Endothelial cell of umbilical vein (primary cell): ENCODE results near the gene DNASE2. TPM values are rescaled to one million over a fixed set of nuclear protein-coding genes. Genes with fewer than 3 reads are reported as not detected.
A peak's percentile ranks its signal among the peaks of the same experiment; 100 is the strongest.
"Not testable (repeated sequence)": the region's sequence is repeated elsewhere in the genome, so short reads cannot be mapped to it uniquely, and the experiment has no call there.

Source experiments
- BruUV-seq: library from RNA; stranded (reverse); fragments of 400-500 nt; replicated peaks from 2 replicates; lab custom pipeline; 2021; lab: Mats Ljungman, UMichigan
- CTCF ChIA-PET: fragments of 300-600, 350-600 bp; sonication (Branson Sonifier 250); formaldehyde crosslinking; loops from one replicate; lab custom pipeline; 2021; ENCODE audit warnings: antibody characterized with exemption, inconsistent platforms; lab: Charles Lee
- POLR2A ChIA-PET: fragments of 300-600, 350-600 bp; sonication (Branson Sonifier 250); formaldehyde crosslinking; loops from one replicate; lab custom pipeline; 2021; ENCODE audit warnings: antibody characterized with exemption, inconsistent platforms; lab: Charles Lee
- DNase-seq: peaks from one replicate; pipeline ENCODE4 v3.0.0-alpha.2; 2011; ENCODE audit warnings: low read depth, low spot score
- FAIRE-seq: peaks from 2 replicates; lab custom pipeline; 2011; peaks lifted over from hg19 to GRCh38; lab: Jason Lieb, UNC
- H2AFZ ChIP-seq: 2 replicates; pipeline ENCODE4 v1.6.0; 2012; ENCODE audit warnings: low read depth, low read length, control low read depth, inconsistent platforms
- H3K27ac ChIP-seq: 2 replicates; pipeline ENCODE4 v1.5.1; 2011; ENCODE audit warnings: low read depth, mild to moderate bottlenecking, control low read depth, low read length, moderate library complexity; ENCODE audit not compliant: insufficient read depth
- H3K27me3 ChIP-seq, 2 experiments: 2 replicates each; pipeline versions ENCODE4 v1.6.0 to v1.6.1; 2011; ENCODE audit warnings: low read length in 2 of 2, mixed read lengths in 1 of 2; ENCODE audit not compliant: control insufficient read depth in 2 of 2, insufficient read depth in 2 of 2
- H3K36me3 ChIP-seq, 2 experiments: 2 replicates in 1 of 2; 3 replicates in 1 of 2; pipeline ENCODE4 v1.5.1; 2011; ENCODE audit warnings: low read length in 2 of 2, mild to moderate bottlenecking in 1 of 2, moderate library complexity in 1 of 2; ENCODE audit not compliant: control insufficient read depth in 2 of 2, insufficient read depth in 2 of 2; ENCODE audit errors: extremely low read depth in 1 of 2
- H3K4me1 ChIP-seq: 3 replicates; pipeline ENCODE4 v1.5.1; 2011; ENCODE audit warnings: mild to moderate bottlenecking, low read length; ENCODE audit not compliant: control insufficient read depth, insufficient read depth; ENCODE audit errors: extremely low read depth
- H3K4me2 ChIP-seq: 2 replicates; pipeline ENCODE4 v1.6.1; 2011; ENCODE audit warnings: low read length, control low read depth, mixed read lengths; ENCODE audit not compliant: insufficient read depth
- H3K4me3 ChIP-seq, 3 experiments: fragments of 200-600 bp in 1 of 3; sonication (generic), shearing (Covaris generic) in 1 of 3; replicated peaks in 1 of 3; 2 replicates each; pipeline ENCODE4 v1.5.1; 2011 to 2016; ENCODE audit warnings: control low read depth in 3 of 3, low read length in 3 of 3, mild to moderate bottlenecking in 2 of 3, inconsistent platforms in 1 of 3, low read depth in 1 of 3, moderate library complexity in 1 of 3; ENCODE audit not compliant: insufficient read depth in 1 of 3
- H3K79me2 ChIP-seq: 2 replicates; pipeline ENCODE4 v1.6.0; 2012; ENCODE audit warnings: low read length, inconsistent platforms; ENCODE audit not compliant: control insufficient read depth, insufficient read depth
- H3K9ac ChIP-seq: replicated peaks from 2 replicates; pipeline ENCODE3; 2011; ENCODE audit warnings: low read length, control low read depth; ENCODE audit not compliant: insufficient read depth; ENCODE audit errors: extremely low read depth
- H3K9me1 ChIP-seq: replicated peaks from 3 replicates; pipeline ENCODE4 v1.6.0; 2011; ENCODE audit warnings: mild to moderate bottlenecking, low read length; ENCODE audit not compliant: control insufficient read depth, insufficient read depth; ENCODE audit errors: extremely low read depth
- H3K9me3 ChIP-seq: replicated peaks from 2 replicates; pipeline ENCODE4 v1.5.1; 2012; ENCODE audit warnings: low read length, inconsistent platforms; ENCODE audit not compliant: control insufficient read depth, insufficient read depth
- H4K20me1 ChIP-seq: replicated peaks from 2 replicates; pipeline ENCODE3; 2011; ENCODE audit warnings: mild to moderate bottlenecking, low read length; ENCODE audit not compliant: control insufficient read depth, insufficient read depth; ENCODE audit errors: extremely low read depth
- CTCF ChIP-seq, 2 donors: IDR thresholded peaks; 1 replicate in 1 of 2; 2 replicates in 1 of 2; pipeline ENCODE4 v1.5.1; 2011; ENCODE audit warnings: low read length in 2 of 2, mild to moderate bottlenecking in 2 of 2, moderate library complexity in 2 of 2, control low read depth in 1 of 2, inconsistent platforms in 1 of 2, low read depth in 1 of 2; ENCODE audit not compliant: insufficient read depth in 1 of 2; ENCODE audit errors: extremely low read depth in 1 of 2
- dilution Hi-C: fragments of 300-500 bp; cut with MboI; formaldehyde crosslinking; loops from one replicate; pipeline ENCODE4 v1.15.0; 2019; ENCODE audit warnings: low sequenced_read_pairs; ENCODE audit not compliant: extremely low pct_ligation_motif_present
- intact Hi-C: fragments of 100-400 bp; cut with micrococcal nuclease; formaldehyde crosslinking; loops from one replicate; pipeline ENCODE4 v1.10.0; 2022
- polyA plus RNA-seq, 4 experiments: library from polyadenylated mRNA; depleted of rRNA in 3 of 4; stranded (reverse) in 3 of 4; unstranded in 1 of 4; fragments of >200 nt; gene quantifications; 2 replicates each; pipeline versions ENCODE4 v1.2.1 to v1.2.3, GENCODE V29; 2011 to 2012; ENCODE audit warnings: missing spikeins in 1 of 4
- total RNA-seq: library from RNA; stranded (reverse); gene quantifications from 2 replicates; pipeline ENCODE4 v1.2.3, GENCODE V29; 2021
- TF ChIP-seq, protein P1 (sequence below): IDR thresholded peaks from 2 replicates; pipeline ENCODE4 v1.6.1; 2011; ENCODE audit not compliant: insufficient read depth, insufficient read length

DNASE2 gene
- total and polyA plus RNA-seq, 2 donors (not counting 3 experiments of a cell fraction or from before 2014, with no cell fraction given): 31.3 to 51.9 TPM

DNA sequence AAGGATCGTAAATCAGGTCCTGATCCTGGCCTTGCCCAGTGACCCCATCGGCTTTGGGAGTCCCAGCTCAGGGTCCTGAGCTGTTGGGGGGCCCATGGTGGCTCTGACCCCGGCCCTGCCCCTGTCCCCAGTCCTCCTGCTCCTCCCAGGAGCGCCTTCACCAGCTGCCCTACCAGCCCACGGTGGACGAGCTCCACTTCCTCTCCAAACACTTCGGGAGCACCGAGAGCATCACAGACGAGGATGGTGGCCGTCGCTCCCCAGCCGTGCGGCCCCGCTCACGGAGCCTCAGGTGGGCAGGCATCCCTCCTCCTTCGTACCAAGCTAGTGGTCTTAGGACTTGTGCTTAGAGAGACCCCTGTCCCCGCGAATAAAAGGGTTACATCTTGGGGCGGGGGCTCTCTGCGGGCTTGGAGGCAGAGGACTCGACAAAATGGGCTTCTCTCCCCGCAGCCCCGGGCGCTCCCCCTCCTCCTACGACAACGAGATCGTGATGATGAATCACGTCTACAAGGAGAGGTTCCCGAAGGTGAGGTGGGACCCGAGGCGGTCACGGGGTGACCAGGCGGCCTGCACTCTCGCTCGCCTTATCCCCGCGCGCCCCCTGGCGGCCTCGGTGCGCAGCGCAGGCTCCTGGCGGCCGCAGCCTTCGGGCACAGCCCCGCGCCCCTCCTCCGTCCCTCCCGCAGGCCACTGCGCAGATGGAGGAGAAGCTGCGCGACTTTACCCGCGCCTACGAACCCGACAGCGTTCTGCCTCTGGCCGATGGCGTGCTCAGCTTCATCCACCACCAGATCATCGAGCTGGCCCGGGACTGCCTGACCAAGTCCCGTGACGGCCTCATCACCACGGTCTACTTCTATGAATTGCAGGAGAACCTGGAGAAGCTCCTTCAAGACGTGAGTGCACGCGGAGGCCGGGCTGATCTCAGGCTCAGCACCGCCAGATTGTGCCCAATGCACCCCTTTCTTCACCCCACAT lies 33.8 kb downstream of the DNASE2 start:
- Histone ChIP-seq H2AFZ (peak overlapping the region; percentile 85), H4K20me1 (no peaks in the 10 kb centered on the region), H3K79me2 (no peaks in the 10 kb centered on the region), H3K4me1 (peaks cover 2% of the 10 kb centered on the region), H3K9ac (no peak overlapping the region), H3K4me2 (no peak overlapping the region), H3K36me3 (no peaks in the 10 kb centered on the region), H3K27ac (no peak overlapping the region), H3K27me3 (no peaks in the 10 kb centered on the region), H3K4me3 (no peak overlapping the region), H3K9me1 (no peaks in the 10 kb centered on the region), H3K9me3 (no peaks in the 10 kb centered on the region)
- FAIRE-seq (peak; percentile 90), DNase-seq (peak; percentile 72)
- ChIA-PET CTCF (interaction anchor here (0.5 to 9.5 kb wide), 51 partner anchors 10 to 1275 kb away, joined by 3 to 481 read pairs (median 4); partner anchors contain the start of genes DNASE2, GCDH, GET3 and HOOK2), POLR2A (interaction anchor here (0.6 to 0.7 kb wide), 2 partner anchors 79 to 1502 kb away, joined by 3 to 10 read pairs; no protein-coding TSS in a partner anchor)
- TF ChIP-seq, protein P1, sequence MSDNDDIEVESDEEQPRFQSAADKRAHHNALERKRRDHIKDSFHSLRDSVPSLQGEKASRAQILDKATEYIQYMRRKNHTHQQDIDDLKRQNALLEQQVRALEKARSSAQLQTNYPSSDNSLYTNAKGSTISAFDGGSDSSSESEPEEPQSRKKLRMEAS: no peak
- TF ChIP-seq CTCF (IDR thresholded peaks at IDR 0.05; ENCODE audit: extremely low read depth in 1 of 2, insufficient read depth in 1 of 2, low read depth in 1 of 2, low read length in 2 of 2): peak; percentile 95 to 100
- intact Hi-C loops (loop anchor here (1.0 to 2.0 kb wide), 5 partner anchors 47 to 171 kb away; partner anchors contain the start of gene PRDX2), dilution Hi-C loops (no loop called here)
- BruUV-seq: no TSS peak

- H3K4me2 ChIP-seq, H2AFZ ChIP-seq, H3K4me1 ChIP-seq, H4K20me1 ChIP-seq, H3K36me3 ChIP-seq, BruUV-seq, H3K79me2 ChIP-seq, FAIRE-seq, H3K4me3 ChIP-seq, H3K9ac ChIP-seq, H3K27ac ChIP-seq, H3K27me3 ChIP-seq, H3K9me1 ChIP-seq, dilution Hi-C loops, H3K9me3 ChIP-seq, DNase-seq: not testable (repeated sequence)
- ChIA-PET POLR2A (interaction anchor here (0.6 kb wide), 1 partner anchor 1502 kb away, joined by 10 read pairs; no protein-coding TSS in a partner anchor), CTCF (interaction anchor here (0.6 to 9.5 kb wide), 16 partner anchors 18 to 283 kb away, joined by 3 to 481 read pairs (median 20); partner anchors contain the start of genes DNASE2, GET3, PRDX2 and THSD8)
- intact Hi-C loops: loop anchor here (1.0 to 2.0 kb wide), 5 partner anchors 46 to 170 kb away; partner anchors contain the start of gene PRDX2
Measured at GRCh38 chr19:12846613-12847012, 34.6 kb downstream of the DNASE2 start.
